Spleen (tissue), 7 donors: ENCODE results near the gene STARD6.

Experiments
- POLR2A ChIP-seq, 3 donors: fragments of 450-650 bp; IDR thresholded peaks; one replicate each; pipeline ENCODE4 v1.5.1; 2017; ENCODE audit warnings: antibody characterized with exemption in 3 of 3, mild to moderate bottlenecking in 1 of 3
- TF ChIP-seq, protein P1 (sequence below), 11 experiments: fragments of 200-600 bp in 7 of 11; fragments of 450-650 bp in 4 of 11; sonication (generic) in 4 of 11; IDR thresholded peaks in 8 of 11; conservative IDR thresholded peaks in 3 of 11; 1 replicate in 7 of 11; 2 replicates in 4 of 11; pipeline versions ENCODE4 v1.4.0 to v1.8.0; 2016 to 2021; ENCODE audit warnings: antibody characterized with exemption in 11 of 11, inconsistent platforms in 4 of 11, mild to moderate bottlenecking in 1 of 11
- donor health status: DM: no; HTN: no; CAD: no; lungs with moderate emphysema.
- donor health status: DM: no; HTN: no; CAD: no.
- donor health status: DM: no; HTN: no; CAD: no.

DNA sequence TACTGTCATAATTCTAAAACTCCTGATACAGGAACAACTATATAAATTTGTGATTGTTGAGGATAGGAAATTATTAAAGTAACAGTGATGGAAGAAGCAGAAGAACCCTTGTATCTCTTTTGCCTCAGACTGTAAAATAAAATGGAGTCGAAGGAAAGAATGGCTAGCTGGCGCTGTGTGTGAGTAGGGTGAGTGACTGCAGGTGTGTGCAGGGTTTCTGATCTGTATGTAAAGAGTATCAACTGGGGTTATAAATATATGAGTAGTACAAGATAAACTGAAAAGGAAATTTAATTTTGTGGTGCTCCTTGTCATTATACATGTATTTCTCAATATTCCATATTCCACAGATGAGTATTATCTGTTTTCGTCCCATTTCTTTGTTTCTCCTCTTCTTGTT lies 73.1 kb downstream of the STARD6 start:
- no peak for TF ChIP-seq POLR2A (IDR thresholded peaks at IDR 0.05)
- TF ChIP-seq, protein P1, sequence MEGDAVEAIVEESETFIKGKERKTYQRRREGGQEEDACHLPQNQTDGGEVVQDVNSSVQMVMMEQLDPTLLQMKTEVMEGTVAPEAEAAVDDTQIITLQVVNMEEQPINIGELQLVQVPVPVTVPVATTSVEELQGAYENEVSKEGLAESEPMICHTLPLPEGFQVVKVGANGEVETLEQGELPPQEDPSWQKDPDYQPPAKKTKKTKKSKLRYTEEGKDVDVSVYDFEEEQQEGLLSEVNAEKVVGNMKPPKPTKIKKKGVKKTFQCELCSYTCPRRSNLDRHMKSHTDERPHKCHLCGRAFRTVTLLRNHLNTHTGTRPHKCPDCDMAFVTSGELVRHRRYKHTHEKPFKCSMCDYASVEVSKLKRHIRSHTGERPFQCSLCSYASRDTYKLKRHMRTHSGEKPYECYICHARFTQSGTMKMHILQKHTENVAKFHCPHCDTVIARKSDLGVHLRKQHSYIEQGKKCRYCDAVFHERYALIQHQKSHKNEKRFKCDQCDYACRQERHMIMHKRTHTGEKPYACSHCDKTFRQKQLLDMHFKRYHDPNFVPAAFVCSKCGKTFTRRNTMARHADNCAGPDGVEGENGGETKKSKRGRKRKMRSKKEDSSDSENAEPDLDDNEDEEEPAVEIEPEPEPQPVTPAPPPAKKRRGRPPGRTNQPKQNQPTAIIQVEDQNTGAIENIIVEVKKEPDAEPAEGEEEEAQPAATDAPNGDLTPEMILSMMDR (IDR thresholded peaks at IDR 0.05 in 8 of 11, conservative IDR thresholded peaks at IDR 0.05 in 3 of 11): no peak
